ENCODE results near the gene ACTL10.
"Not testable (repeated sequence)": the region's sequence is repeated elsewhere in the genome, so short reads cannot be mapped to it uniquely, and the experiment has no call there.

ACTL10 gene

GRCh38 chr20:33697129-33697528 is 30.4 kb downstream of the ACTL10 start:
- DNase-seq (ENCODE audit: low read depth): no peak

- DNase-seq (ENCODE audit: low read depth): not testable (repeated sequence)
Measured at GRCh38 chr20:33698966-33699365, 32.2 kb downstream of the ACTL10 start.

- DNase-seq (ENCODE audit: low read depth): not testable (repeated sequence)
Measured at GRCh38 chr20:33700696-33701441, 34.1 kb downstream of the ACTL10 start.

DNA sequence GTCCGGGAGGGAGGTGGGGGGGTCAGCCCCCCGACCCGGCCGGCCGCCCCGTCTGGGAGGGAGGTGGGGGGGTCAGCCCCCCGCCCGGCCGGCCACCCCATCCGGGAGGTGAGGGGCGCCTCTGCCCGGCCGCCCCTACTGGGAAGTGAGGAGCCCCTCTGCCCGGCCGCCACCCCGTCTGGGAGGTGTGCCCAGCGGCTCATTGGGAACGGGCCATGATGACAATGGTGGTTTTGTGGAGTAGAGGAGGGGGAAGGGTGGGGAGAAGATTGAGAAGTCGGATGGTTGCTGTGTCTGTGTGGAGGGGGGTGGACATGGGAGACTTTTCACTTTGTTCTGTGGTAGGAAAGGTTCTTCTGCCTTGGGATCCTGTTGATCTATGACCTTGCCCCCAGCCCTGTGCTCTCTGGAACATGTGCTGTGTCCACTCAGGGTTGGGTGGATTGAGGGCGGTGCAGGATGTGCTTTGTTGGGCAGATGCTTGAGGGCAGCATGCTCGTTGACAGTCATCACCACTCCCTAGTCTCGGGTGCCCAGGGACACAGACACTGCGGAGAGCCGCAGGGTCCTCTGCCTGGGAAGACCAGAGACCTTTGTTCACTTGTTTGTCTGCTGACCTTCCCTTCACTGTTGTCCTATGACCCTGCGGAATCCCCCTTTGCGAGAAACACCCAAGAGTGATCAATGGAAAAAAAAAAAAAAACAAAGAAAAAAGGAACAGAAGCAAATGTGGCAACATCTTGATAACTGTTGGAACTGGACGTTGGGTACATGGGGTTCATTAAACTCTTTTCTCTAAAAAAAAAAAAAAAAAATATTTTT is 35.1 kb downstream of the ACTL10 start:
- no peak for DNase-seq (ENCODE audit: low read depth)

GRCh38 chr20:33702861-33703260 is 36.1 kb downstream of the ACTL10 start:
- no peak for DNase-seq (ENCODE audit: low read depth)

- DNase-seq (ENCODE audit: low read depth): no peak
Measured at GRCh38 chr20:33703498-33704137, 36.9 kb downstream of the ACTL10 start.

- DNase-seq (ENCODE audit: low read depth): no peak
Measured at GRCh38 chr20:33704197-33704924, 37.6 kb downstream of the ACTL10 start.

DNA sequence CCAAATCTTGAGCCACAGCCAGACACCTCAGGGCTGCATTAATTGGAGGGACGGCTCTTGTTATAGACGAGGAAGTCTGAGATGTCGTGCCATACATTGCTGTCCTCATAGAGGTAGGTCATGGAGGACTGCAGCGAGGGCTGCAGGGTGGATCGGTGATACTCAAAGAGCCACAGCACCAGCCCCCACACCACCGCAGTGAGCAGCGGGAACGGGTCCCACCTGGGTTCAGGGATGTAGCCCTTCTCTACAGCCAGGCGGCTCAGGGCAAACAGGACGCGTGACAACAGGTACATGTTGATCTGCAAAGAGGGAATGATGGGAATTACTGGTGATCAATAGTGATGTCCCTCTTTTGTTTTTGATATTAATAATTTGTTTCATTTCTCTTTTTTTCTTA is 40.9 kb downstream of the ACTL10 start:
- DNase-seq (ENCODE audit: low read depth): no peak

DNA sequence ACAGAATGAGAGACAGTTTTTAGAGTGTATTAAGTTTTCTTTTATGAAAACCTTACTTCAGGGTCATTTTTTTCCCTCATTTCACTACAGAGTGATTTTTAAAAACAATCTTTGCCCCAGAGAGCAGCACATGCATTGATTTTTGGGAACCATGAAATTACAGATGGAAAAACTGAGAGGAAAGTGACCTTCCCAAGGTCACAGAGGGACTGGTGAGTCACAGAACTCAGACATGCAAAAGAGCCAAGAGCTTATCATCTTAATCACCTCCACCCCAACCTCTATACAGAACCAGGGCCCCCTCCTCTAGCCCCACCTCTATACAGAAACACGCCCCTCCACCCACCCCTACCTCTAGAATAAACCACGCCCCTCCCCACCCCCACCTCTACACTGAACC is 42.7 kb downstream of the ACTL10 start:
- DNase-seq (ENCODE audit: low read depth): no peak

- DNase-seq (ENCODE audit: low read depth): no peak
Measured at GRCh38 chr20:33709905-33710541, 43.3 kb downstream of the ACTL10 start.

- DNase-seq (ENCODE audit: low read depth): no peak
Measured at GRCh38 chr20:33710681-33711445, 44.1 kb downstream of the ACTL10 start.

GRCh38 chr20:33711446-33711738 is 44.6 kb downstream of the ACTL10 start:
- DNase-seq (ENCODE audit: low read depth): no peak

DNA sequence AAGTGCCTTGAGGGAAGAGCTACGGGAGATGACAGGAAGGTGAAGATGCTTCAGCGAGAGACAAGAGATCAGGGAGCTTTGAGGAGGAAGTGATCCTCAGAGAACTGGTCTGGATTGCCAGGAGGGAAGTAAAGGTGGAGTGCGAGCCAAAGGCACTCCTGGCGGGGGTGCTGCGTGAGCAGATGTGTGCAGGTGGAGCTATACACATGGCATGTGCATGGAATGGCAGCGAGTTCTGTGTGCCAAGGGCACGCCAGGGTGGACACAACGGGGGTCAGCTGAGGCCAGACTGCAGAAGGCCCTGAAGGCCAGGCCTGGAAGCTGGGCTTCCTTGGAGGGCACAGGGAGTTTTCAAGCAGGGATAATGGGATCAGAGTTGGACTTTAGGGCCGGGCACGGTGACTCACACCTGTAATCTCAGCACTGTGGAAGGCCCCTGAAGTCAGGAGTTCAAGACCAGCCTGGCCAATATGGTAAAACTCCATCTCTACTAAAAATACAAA is 47.2 kb downstream of the ACTL10 start:
- no peak for DNase-seq (ENCODE audit: low read depth)

DNA sequence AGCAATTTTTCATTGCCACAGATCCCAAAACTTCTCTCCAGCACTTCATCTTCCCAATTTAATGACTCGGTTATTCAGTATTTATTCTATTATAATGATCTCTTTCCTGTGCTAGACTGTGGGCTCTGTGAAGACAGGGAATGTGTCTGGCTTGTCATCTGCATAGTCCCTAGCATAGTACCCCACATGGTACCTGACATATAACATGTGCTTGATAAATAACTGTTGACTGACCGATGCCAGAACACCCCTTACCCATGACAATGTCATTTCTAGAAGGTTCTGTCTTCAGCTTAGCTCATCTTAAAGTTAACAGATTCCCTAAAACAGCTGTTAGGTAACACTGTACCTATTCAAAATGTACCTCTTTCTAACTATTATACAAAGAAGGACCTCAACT is 49.8 kb downstream of the ACTL10 start:
- no peak for DNase-seq (ENCODE audit: low read depth)
